Upper lobe of left lung (tissue), 6 donors: Measurements from ENCODE around the gene PDE1A. TPM values are rescaled to one million over a fixed set of nuclear protein-coding genes. Genes with fewer than 3 reads are reported as not detected.

Source experiments
- ATAC-seq, 2 donors: fragments of 200-7000 bp; cut with Tn5 transposase; one replicate each; pipeline ENCODE4 v1.9.1; 2022; ENCODE audit warnings: mild to moderate bottlenecking in 2 of 2, moderate library complexity in 2 of 2; ENCODE audit not compliant: low FRiP score in 2 of 2
- DNase-seq, 2 donors: peaks; one replicate each; pipeline ENCODE4 v3.0.0-alpha.2; 2019 to 2020
- H3K27ac ChIP-seq, 4 donors: fragments of 200-600 bp; sonication (generic); one replicate each; pipeline ENCODE4 v1.5.1; 2016 to 2019
- H3K27me3 ChIP-seq, 4 donors: fragments of 200-600 bp; sonication (generic); one replicate each; pipeline ENCODE4 v1.5.1; 2017 to 2019
- H3K36me3 ChIP-seq, 4 donors: fragments of 200-600 bp; sonication (generic); one replicate each; pipeline ENCODE4 v1.5.1; 2016 to 2019
- H3K4me1 ChIP-seq, 4 donors: fragments of 200-600 bp; sonication (generic); one replicate each; pipeline ENCODE4 v1.5.1; 2018 to 2019
- H3K4me3 ChIP-seq, 4 donors: fragments of 200-600 bp; sonication (generic); one replicate each; pipeline ENCODE4 v1.5.1; 2017 to 2019; ENCODE audit warnings: mild to moderate bottlenecking in 2 of 4, moderate library complexity in 1 of 4
- H3K9me3 ChIP-seq, 4 donors: fragments of 200-600 bp; sonication (generic); one replicate each; pipeline ENCODE4 v1.5.1; 2018 to 2019
- EP300 ChIP-seq, 4 donors: sonication (generic); formaldehyde crosslinking; IDR thresholded peaks; one replicate each; pipeline ENCODE4 v1.5.1; 2017; ENCODE audit warnings: antibody characterized with exemption in 4 of 4, control low read depth in 2 of 4
- POLR2A ChIP-seq, 4 donors: fragments of 450-650 bp; IDR thresholded peaks; one replicate each; pipeline ENCODE4 v1.5.1; 2016 to 2017; ENCODE audit warnings: antibody characterized with exemption in 4 of 4, mild to moderate bottlenecking in 2 of 4
- POLR2AphosphoS5 ChIP-seq, 2 donors: sonication (generic); formaldehyde crosslinking; IDR thresholded peaks; one replicate each; pipeline ENCODE4 v1.5.1; 2017; ENCODE audit warnings: antibody characterized with exemption in 2 of 2
- WGBS, 2 donors: methylation state at CpG; one replicate each; pipeline ENCODE4 v1.1.5; 2017 to 2018; 5-methylcytosine and 5-hydroxymethylcytosine counted together
- total RNA-seq, 6 donors: library from RNA; depleted of rRNA in 4 of 6; stranded (reverse); fragments of >200 nt in 4 of 6; gene quantifications; one replicate each; pipeline versions ENCODE4 v1.1.0 to v1.2.1, GENCODE V29; 2016 to 2021
- TF ChIP-seq, protein P1 (sequence below), 6 experiments: fragments of 450-650 bp in 4 of 6; fragments of 200-600 bp in 2 of 6; sonication (generic) in 2 of 6; IDR thresholded peaks; one replicate each; pipeline ENCODE4 v1.5.1; 2016 to 2019; ENCODE audit warnings: antibody characterized with exemption in 6 of 6
- donor health status: DM: no; HTN: no; CAD: no; lungs with moderate emphysema.
- donor health status: DM: no; HTN: yes; CAD: no; lungs with severe emphysema.

PDE1A gene
- total RNA-seq, 6 donors from 2014 or later: 0.67 to 4.3 (median 2.5) TPM

DNA sequence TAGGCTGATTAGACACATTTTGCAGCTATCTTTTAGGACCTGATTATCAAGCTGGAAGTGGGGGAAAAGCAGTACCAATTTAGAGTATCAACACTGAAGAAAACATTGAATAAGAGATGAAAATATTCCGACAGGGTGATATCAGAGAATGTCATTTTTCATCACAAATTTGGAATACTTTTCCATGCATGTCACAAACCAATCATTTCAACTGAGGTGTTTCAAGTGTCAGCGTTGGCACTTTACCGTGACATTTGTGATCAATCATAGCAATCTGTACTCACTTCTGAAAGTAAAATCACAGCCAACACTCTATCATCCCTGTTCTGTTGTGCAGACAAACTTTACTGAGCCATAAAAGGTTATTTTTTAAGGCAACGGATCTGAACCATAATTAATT lies 75.4 kb downstream of the PDE1A start:
- Histone ChIP-seq H3K36me3 (no peaks in the 10 kb centered on the region), H3K27me3 (no peaks in the 10 kb centered on the region), H3K27ac (no peak overlapping the region), H3K4me3 (no peak overlapping the region), H3K9me3 (no peaks in the 10 kb centered on the region), H3K4me1 (no peaks in the 10 kb centered on the region)
- DNase-seq: no peak
- ATAC-seq: no peak
- TF ChIP-seq POLR2A (IDR thresholded peaks at IDR 0.05) (no peak), EP300 (IDR thresholded peaks at IDR 0.05) (no peak), POLR2AphosphoS5 (IDR thresholded peaks at IDR 0.05) (no peak)
- TF ChIP-seq, protein P1, sequence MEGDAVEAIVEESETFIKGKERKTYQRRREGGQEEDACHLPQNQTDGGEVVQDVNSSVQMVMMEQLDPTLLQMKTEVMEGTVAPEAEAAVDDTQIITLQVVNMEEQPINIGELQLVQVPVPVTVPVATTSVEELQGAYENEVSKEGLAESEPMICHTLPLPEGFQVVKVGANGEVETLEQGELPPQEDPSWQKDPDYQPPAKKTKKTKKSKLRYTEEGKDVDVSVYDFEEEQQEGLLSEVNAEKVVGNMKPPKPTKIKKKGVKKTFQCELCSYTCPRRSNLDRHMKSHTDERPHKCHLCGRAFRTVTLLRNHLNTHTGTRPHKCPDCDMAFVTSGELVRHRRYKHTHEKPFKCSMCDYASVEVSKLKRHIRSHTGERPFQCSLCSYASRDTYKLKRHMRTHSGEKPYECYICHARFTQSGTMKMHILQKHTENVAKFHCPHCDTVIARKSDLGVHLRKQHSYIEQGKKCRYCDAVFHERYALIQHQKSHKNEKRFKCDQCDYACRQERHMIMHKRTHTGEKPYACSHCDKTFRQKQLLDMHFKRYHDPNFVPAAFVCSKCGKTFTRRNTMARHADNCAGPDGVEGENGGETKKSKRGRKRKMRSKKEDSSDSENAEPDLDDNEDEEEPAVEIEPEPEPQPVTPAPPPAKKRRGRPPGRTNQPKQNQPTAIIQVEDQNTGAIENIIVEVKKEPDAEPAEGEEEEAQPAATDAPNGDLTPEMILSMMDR (IDR thresholded peaks at IDR 0.05): no peak
- 92 to 93% methylated on average over 4 of the region's 4 CpGs for WGBS, 2 donors

DNA sequence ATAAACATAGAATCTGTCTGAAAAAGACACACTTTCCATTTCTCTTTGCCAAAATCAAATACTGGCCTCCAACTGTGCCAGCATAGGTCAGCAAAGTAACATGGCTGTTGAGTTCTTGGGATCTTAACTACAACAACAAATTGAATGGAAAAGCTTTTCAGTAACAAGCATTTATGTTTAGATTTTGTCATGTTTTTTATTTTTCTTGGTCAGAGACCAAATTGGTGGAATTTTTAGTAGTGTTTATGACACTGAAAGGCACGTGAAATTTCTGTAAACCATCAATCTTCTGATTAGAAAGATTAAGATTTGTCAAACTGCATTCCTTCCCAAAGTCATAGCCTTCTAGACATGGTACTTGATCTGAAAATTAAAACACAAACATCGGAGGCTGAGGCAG lies 77.6 kb downstream of the PDE1A start:
- Histone ChIP-seq H3K27me3 (no peaks in the 10 kb centered on the region), H3K36me3 (no peaks in the 10 kb centered on the region), H3K27ac (no peak overlapping the region), H3K9me3 (no peaks in the 10 kb centered on the region), H3K4me3 (no peak overlapping the region), H3K4me1 (no peaks in the 10 kb centered on the region)
- WGBS, 2 donors: 65 to 74% methylated on average over 2 of the region's 2 CpGs
- ATAC-seq: no peak
- DNase-seq: no peak
- TF ChIP-seq EP300 (IDR thresholded peaks at IDR 0.05): no peak
- no peak for TF ChIP-seq POLR2AphosphoS5 (IDR thresholded peaks at IDR 0.05)

DNA sequence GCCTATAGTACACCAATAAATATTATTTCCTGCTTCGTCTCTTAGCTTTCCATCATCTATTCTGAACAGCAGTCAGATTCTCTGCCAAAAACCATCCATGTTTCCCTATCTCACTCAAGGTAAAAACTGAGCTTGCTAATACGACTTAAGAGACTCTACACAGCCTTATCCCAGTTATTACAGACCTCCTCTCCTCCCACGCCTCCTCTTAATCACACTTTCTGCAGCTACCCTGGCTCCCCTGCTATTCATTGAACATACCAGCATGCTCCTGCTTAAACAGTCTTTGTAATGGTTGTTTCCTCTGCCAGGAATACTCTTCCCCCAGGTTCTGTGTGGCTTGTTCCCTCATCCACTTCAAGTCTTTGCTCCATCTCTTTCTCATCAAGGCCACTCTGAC lies 81.5 kb downstream of the PDE1A start:
- no peak for DNase-seq
- no peaks in the 10 kb centered on the region for H3K36me3 ChIP-seq
- H3K4me3 ChIP-seq: no peak overlapping the region
- WGBS, 2 donors: 76 to 84% methylated on average over 3 of the region's 3 CpGs
- no peak for TF ChIP-seq POLR2A (IDR thresholded peaks at IDR 0.05)
- TF ChIP-seq, protein P1 (IDR thresholded peaks at IDR 0.05): no peak
- no peak for TF ChIP-seq EP300 (IDR thresholded peaks at IDR 0.05)
- TF ChIP-seq POLR2AphosphoS5 (IDR thresholded peaks at IDR 0.05): no peak
- no peak for ATAC-seq
- H3K9me3 ChIP-seq: no peaks in the 10 kb centered on the region
- no peak overlapping the region for H3K27ac ChIP-seq
- no peaks in the 10 kb centered on the region for H3K4me1 ChIP-seq
- no peaks in the 10 kb centered on the region for H3K27me3 ChIP-seq

DNA sequence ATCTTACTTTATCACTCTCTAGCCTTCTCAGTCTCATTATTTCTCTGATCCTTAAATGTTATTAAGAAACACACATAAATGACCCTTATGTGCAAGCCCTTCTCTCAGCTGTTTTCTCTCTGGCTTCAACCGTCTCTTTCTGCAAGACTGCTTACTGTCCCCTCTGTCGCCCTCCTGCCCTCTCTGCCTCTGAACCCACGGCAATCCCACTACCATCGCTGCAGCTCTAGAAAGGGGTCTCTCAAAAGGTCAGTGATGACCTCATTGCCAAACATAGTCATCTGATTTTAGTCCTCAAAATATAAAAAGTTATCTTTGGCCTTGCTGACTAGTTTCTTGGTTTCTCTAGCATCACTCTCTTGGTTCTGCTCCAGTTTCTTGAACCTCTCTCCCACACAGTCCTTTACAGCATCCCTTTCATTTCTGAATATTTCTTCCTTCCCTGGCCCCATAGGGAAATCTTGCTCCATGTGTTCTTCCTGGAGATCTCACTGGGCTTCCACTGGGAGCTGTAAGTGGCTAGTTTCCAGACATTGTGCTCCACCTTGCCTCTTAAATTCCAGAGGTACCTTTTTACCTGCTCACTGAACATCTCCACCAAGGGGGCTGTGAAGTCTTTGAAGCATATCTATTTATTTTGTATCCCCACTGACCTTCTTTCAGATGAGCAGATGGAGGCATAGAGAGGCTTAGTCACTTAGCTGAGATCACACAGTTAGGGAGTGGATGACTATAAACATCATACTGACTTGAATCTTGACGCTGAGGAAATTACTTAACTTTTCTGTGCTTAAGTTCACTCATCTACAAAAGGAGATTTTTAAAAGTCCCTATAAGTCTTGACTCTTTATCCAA lies 96.2 kb downstream of the PDE1A start:
- no peak overlapping the region for H3K4me3 ChIP-seq
- H3K4me1 ChIP-seq: no peaks in the 10 kb centered on the region
- no peak for TF ChIP-seq POLR2AphosphoS5 (IDR thresholded peaks at IDR 0.05)
- TF ChIP-seq, protein P1 (IDR thresholded peaks at IDR 0.05): no peak
- no peak for TF ChIP-seq EP300 (IDR thresholded peaks at IDR 0.05)
- TF ChIP-seq POLR2A (IDR thresholded peaks at IDR 0.05): no peak
- ATAC-seq: peak in 1 of 2 donors; percentile 78
- WGBS, 2 donors: 77 to 83% methylated on average over 5 of the region's 5 CpGs
- H3K27ac ChIP-seq: no peak overlapping the region
- no peaks in the 10 kb centered on the region for H3K9me3 ChIP-seq
- no peaks in the 10 kb centered on the region for H3K27me3 ChIP-seq
- no peak for DNase-seq
- H3K36me3 ChIP-seq: no peaks in the 10 kb centered on the region

DNA sequence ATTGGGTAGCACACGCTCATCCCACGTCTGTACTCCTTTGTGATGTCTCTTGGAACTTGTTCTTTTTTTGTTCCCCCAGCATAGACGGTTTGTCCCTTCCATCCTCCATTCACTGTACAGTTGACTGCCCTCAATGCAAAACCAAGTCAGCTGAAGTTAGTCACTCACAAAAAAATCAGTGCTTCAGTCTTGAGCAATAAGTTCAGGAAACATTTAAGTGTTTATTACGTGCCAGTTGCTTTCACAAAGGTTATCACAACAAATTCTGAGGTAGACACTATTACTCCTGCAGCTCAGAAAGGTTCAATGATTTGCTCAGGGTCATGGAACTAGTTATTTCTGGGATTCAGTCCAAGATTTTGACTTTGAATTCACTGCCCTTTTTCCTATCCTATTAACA lies 102.2 kb downstream of the PDE1A start:
- 73 to 90% methylated on average over 4 of the region's 4 CpGs for WGBS, 2 donors
- TF ChIP-seq POLR2A (IDR thresholded peaks at IDR 0.05) (no peak), EP300 (IDR thresholded peaks at IDR 0.05) (no peak), POLR2AphosphoS5 (IDR thresholded peaks at IDR 0.05) (no peak)
- TF ChIP-seq, protein P1 (IDR thresholded peaks at IDR 0.05): no peak
- ATAC-seq: no peak

More for the DNA sequence above, 102.2 kb downstream of the PDE1A start:
- no peaks in the 10 kb centered on the region for H3K9me3 ChIP-seq
- no peaks in the 10 kb centered on the region for H3K4me1 ChIP-seq
- H3K27ac ChIP-seq: no peak overlapping the region
- no peak overlapping the region for H3K4me3 ChIP-seq
- no peaks in the 10 kb centered on the region for H3K36me3 ChIP-seq
- no peak for DNase-seq
- H3K27me3 ChIP-seq: no peaks in the 10 kb centered on the region
